ENCODE measurements around the gene XRCC6. TPM values are rescaled to one million over a fixed set of nuclear protein-coding genes. Genes with fewer than 3 reads are reported as not detected.

Gene XRCC6
- total RNA-seq, 4 donors from 2014 or later = 236 to 277 (median 258) TPM

DNA sequence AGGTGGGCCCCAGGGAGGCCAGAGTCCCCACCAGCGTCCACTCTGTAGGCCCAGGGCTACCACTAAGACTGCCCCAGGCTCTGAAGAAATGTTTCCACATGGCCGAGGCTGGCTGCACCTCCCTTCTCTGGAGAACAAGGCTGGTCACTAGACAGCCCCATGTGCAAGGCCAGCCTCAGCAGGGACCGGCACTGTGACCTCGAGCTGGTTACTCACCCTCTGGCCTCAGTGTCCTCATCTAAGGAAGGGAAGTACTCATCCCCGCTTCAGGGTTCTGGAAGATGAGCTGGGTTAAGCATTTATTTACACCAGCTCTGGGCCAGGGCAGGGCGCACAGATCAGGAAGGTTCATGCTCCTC, 41.1 kb upstream of the XRCC6 start:
- peaks cover 0 to 90% of the 10 kb centered on the region in 2 donors for H3K36me3 ChIP-seq
- no peak for ATAC-seq
- no CpG with 5 or more reads among the region's 6 CpGs for WGBS, 2 donors (ENCODE audit: low coverage in 1 of 2)
- H3K4me1 ChIP-seq = peaks cover 0 to 7% (median 3%) of the 10 kb centered on the region in 3 donors
- H3K9me3 ChIP-seq = no peaks in the 10 kb centered on the region
- no peaks in the 10 kb centered on the region for H3K27me3 ChIP-seq
- TF ChIP-seq, protein P1, sequence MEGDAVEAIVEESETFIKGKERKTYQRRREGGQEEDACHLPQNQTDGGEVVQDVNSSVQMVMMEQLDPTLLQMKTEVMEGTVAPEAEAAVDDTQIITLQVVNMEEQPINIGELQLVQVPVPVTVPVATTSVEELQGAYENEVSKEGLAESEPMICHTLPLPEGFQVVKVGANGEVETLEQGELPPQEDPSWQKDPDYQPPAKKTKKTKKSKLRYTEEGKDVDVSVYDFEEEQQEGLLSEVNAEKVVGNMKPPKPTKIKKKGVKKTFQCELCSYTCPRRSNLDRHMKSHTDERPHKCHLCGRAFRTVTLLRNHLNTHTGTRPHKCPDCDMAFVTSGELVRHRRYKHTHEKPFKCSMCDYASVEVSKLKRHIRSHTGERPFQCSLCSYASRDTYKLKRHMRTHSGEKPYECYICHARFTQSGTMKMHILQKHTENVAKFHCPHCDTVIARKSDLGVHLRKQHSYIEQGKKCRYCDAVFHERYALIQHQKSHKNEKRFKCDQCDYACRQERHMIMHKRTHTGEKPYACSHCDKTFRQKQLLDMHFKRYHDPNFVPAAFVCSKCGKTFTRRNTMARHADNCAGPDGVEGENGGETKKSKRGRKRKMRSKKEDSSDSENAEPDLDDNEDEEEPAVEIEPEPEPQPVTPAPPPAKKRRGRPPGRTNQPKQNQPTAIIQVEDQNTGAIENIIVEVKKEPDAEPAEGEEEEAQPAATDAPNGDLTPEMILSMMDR (IDR thresholded peaks at IDR 0.05) = no peak
- TF ChIP-seq POLR2A (IDR thresholded peaks at IDR 0.05) = no peak
- TF ChIP-seq EP300 (IDR thresholded peaks at IDR 0.05) = no peak
- no peak for TF ChIP-seq POLR2AphosphoS5 (IDR thresholded peaks at IDR 0.05)
- H3K4me3 ChIP-seq = no peak overlapping the region
- H3K27ac ChIP-seq = no peak overlapping the region

DNA sequence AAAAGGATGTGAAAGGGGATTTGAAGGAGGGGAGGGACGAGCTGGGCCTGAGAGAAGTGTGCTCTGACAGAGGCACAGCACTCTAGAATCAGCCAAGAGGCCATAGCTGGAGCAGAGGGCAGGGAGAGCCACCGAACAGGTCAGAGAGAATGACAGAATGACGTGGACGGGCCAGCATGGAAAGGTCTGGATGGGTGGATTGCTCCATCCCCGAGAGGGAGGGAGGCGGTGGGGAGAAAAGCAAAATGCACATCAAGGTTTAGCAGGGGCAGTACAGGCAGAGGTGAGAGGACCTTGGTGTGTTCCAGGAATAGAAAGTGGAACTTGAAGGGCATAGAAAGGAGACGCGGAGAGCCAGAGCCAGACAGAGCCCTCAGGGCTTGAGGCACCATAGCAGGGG, 38.4 kb upstream of the XRCC6 start:
- no peak for TF ChIP-seq POLR2AphosphoS5 (IDR thresholded peaks at IDR 0.05)
- no peak for TF ChIP-seq EP300 (IDR thresholded peaks at IDR 0.05)
- TF ChIP-seq, protein P1 (IDR thresholded peaks at IDR 0.05) = no peak
- TF ChIP-seq POLR2A (IDR thresholded peaks at IDR 0.05) = no peak
- ATAC-seq = no peak
- no peak overlapping the region for H3K27ac ChIP-seq

DNA sequence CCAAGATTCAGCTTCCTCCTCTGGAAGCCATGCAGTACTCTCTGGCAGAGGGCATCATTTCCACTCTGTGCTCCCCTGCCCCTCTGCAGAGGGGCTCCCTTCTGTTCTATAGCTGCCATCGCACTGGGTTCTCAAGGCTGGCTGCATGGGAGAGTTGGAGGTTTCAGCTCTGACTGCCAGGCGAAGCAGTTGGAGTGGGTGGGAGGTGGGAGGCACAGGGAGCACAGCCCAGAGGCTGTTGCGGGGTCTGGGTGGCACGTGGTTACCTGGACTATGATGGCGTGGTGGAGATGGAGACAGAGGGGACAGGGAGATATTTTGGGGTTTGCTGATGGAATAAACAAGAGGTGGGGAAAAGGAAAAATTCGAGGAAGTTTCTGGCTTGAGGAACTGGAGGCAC, 36.2 kb upstream of the XRCC6 start:
- ATAC-seq = no peak
- Histone ChIP-seq H3K27ac (no peak overlapping the region), H3K4me3 (no peak overlapping the region), H3K36me3 (peaks cover 0 to 66% of the 10 kb centered on the region in 2 donors), H3K9me3 (no peaks in the 10 kb centered on the region), H3K27me3 (no peaks in the 10 kb centered on the region), H3K4me1 (peaks cover 0 to 21% (median 0%) of the 10 kb centered on the region in 3 donors)
- 67 to 100% methylated on average over 1 of the region's 6 CpGs for WGBS, 2 donors (ENCODE audit: low coverage in 1 of 2)
- TF ChIP-seq POLR2A (IDR thresholded peaks at IDR 0.05) (no peak), EP300 (IDR thresholded peaks at IDR 0.05) (no peak), POLR2AphosphoS5 (IDR thresholded peaks at IDR 0.05) (no peak)
- TF ChIP-seq, protein P1 (IDR thresholded peaks at IDR 0.05) = no peak

More for the DNA sequence above, 38.4 kb upstream of the XRCC6 start:
- Histone ChIP-seq H3K4me1 (peaks cover 0 to 6% (median 0%) of the 10 kb centered on the region in 3 donors), H3K4me3 (no peak overlapping the region), H3K36me3 (peaks cover 0 to 88% of the 10 kb centered on the region in 2 donors), H3K9me3 (no peaks in the 10 kb centered on the region), H3K27me3 (no peaks in the 10 kb centered on the region)
- WGBS, 2 donors (ENCODE audit: low coverage in 1 of 2) = 78 to 89% methylated on average over 6 to 8 of the region's 8 CpGs

DNA sequence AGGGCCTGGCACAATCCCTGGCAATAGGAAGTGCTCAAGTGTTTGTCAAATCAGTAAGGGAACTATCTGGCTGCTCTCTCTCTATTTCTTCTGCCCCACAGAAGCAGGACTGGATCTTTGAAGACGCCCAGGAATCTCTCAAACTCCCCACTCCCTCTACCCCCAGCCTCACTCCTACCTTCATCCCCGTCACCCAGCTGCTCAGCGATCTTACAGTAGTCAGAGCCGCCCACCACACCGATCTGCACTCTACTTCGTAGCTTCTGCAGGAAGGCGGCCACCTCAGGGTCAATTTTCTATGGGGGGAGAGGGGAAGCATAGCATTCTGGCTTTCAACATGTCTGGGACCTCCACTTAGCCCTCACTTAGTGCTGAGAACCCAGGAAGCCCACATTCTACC, 35.2 kb upstream of the XRCC6 start:
- no peak for ATAC-seq
- Histone ChIP-seq H3K27ac (no peak overlapping the region), H3K4me3 (no peak overlapping the region), H3K9me3 (no peaks in the 10 kb centered on the region), H3K36me3 (peaks cover 0 to 57% of the 10 kb centered on the region in 2 donors), H3K27me3 (no peaks in the 10 kb centered on the region), H3K4me1 (peaks cover 0 to 28% (median 0%) of the 10 kb centered on the region in 3 donors)
- WGBS, 2 donors (ENCODE audit: low coverage in 1 of 2) = 93 to 100% methylated on average over 1 to 6 of the region's 7 CpGs
- TF ChIP-seq EP300 (IDR thresholded peaks at IDR 0.05) (no peak), POLR2AphosphoS5 (IDR thresholded peaks at IDR 0.05) (no peak), POLR2A (IDR thresholded peaks at IDR 0.05) (no peak)
- TF ChIP-seq, protein P1 (IDR thresholded peaks at IDR 0.05) = no peak

DNA sequence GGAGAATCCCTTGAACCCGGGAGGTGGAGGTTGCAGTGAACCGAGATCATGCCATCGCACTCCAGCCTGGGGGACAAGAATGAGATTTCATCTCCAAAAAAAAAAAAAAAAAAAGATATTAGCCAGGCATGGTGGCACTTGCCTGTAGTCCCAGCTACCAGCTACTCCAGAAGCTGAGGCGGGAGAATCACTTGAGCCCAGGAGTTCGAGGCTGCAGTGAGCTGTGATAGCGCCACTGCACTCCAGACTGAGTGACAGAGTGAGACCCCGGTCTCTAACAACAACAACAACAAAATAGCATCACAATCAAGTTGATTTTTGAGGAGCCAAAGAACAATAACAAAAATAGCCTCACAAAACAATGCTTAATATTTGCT, 33.8 kb upstream of the XRCC6 start:
- TF ChIP-seq POLR2AphosphoS5 (IDR thresholded peaks at IDR 0.05) = no peak
- TF ChIP-seq, protein P1 (IDR thresholded peaks at IDR 0.05) = no peak
- WGBS, 2 donors (ENCODE audit: low coverage in 1 of 2) = 91% methylated on average over 6 of the region's 7 CpGs; no CpG with 5 or more reads in 1 of the 2 donors
- Histone ChIP-seq H3K27me3 (no peaks in the 10 kb centered on the region), H3K27ac (no peak overlapping the region), H3K9me3 (no peaks in the 10 kb centered on the region), H3K4me3 (no peak overlapping the region), H3K36me3 (peaks cover 0 to 43% of the 10 kb centered on the region in 2 donors), H3K4me1 (peaks cover 0 to 28% (median 0%) of the 10 kb centered on the region in 3 donors)
- ATAC-seq = no peak
